HG03469 (cell line): ENCODE results near the gene KLHL26.
"Not testable (repeated sequence)": the region's sequence is repeated elsewhere in the genome, so short reads cannot be mapped to it uniquely, and the experiment has no call there.

Source experiments
- ATAC-seq: cut with Tn5 transposase; IDR thresholded peaks from one replicate; pipeline ENCODE4 v1.9.1; 2021; ENCODE audit warnings: mild to moderate bottlenecking, moderate library complexity, moderate number of reproducible peaks; ENCODE audit not compliant: unreplicated experiment

Gene KLHL26, protein sequence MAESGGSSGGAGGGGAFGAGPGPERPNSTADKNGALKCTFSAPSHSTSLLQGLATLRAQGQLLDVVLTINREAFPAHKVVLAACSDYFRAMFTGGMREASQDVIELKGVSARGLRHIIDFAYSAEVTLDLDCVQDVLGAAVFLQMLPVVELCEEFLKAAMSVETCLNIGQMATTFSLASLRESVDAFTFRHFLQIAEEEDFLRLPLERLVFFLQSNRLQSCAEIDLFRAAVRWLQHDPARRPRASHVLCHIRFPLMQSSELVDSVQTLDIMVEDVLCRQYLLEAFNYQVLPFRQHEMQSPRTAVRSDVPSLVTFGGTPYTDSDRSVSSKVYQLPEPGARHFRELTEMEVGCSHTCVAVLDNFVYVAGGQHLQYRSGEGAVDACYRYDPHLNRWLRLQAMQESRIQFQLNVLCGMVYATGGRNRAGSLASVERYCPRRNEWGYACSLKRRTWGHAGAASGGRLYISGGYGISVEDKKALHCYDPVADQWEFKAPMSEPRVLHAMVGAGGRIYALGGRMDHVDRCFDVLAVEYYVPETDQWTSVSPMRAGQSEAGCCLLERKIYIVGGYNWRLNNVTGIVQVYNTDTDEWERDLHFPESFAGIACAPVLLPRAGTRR

DNA sequence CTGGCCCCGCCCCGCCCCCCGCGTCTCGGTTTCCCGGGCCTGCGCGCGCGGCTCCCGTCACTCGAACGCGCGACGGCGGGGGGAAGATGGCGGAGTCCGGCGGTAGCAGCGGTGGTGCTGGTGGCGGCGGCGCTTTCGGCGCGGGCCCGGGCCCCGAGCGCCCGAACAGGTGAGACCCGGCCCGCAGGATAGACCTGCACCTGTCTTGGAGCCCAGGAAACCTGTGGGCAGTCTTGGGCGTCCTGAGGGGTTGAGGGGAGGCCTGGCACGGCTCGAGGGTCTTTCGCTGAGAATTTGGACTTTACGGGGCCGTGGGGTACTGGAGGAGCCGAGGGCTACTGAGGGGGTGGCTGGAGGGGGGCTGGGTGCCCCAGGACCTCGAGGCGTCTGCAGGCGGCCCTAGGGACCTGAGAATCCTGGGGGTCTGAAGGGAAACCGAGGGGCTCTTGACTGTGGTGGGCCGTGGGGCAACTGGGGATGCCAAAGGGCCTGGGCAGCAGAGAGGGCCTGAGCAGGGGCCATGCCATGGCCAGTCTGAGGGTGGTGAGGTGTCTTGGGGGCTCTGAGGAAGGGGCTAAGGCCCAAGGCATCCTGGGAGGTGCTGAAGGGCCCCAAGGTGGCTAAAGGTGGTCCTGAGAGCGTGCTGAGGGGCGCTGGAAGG lies at the start of gene KLHL26:
TSS of gene KLHL26 (plus strand) at position 60 of the 661 bp plus-strand sequence. CDS start at position 87, 27 bp downstream.
- ATAC-seq, result no peak

DNA sequence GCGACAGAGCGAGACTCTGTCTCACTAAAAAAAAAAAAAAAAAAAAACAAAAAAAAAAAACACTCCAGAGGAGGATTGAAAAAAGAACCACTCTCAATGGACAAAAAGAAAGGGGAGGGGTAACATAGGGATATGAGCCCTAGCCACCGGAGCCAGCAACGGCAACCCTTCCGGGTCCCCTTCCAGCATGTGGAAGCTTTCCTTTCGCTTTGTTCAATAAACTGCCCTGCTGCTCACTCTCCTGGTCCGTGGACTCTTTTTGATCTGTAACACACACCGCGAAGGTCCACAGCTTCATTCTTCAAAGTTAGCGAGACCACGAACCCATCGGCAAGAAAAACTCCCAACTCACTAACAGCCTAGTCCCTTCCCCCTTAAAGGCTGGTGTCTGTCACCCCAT lies 49.3 kb upstream of the KLHL26 start:
- ATAC-seq, result no peak

DNA sequence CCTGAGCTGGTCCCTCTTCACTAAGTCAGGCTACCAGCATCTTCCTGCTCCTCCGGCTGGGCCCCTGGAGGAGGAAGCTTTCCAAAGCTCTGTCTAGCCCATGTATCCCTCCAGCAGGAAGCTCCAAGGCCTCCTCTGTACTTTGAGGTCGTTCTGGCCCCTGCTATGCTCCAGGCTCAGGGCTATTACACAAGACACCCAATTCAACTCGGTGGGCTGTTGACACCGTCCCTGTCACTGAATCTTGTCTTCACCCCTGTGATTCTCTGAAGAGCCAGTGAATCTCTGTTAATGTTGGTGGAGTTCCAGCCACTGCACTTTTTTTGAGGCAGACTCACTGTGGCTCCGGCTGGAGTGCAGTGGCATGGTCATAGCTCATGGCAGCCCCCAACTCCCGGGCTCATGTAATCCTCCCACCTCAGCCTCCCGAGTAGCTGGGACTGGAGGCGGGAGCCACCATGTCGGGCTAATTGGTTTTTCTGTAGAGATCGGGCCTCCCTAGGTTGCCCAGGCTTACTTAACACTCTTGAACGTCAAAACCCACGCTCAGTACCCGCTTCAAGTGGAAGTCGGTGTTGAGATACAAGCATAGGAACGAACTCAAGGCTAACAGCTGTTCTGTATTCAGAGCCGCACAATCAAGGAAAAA lies 48.7 kb upstream of the KLHL26 start:
- ATAC-seq, result no peak

DNA sequence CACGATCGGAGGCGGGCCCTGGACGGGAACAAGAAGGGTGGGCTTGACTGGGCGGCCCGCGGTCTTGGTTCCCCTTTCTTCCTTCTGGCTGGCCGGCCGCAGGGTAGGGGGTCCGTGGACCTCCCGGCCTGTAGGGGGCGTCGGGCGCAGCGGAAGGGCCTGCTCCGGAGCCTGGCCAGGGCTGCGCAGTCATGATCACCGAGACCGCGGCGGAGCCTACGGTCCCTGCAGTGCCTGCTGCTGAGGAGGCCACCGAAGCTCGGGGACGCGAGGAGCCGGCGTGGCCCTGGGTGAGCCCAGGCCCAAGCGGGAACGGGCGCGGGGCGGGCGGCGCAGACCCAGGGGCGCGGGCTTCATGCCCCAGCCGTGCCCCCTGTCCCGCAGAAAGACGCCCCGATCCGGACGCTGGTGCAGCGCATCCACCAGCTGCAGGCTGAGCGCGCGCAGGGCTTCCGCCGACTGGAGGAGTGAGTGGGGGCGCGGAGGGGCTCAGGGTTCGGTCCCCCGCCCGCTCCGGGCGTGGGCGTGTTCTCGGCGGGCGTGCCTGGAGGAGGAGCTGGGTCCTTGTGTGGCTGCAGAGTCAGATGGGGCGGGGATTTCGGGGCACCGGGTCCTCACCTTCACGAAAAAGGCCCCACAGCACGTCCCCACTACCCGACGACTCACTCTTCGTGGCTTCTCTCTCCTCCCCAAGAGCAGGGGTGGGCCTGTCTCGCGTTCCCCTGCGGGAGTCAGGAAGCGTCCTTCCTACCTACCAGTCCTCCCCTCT lies 48.0 kb upstream of the KLHL26 start, which contains the start of gene REX1BD:
TSS of gene REX1BD (plus strand) at position 188 of the 769 bp plus-strand sequence. CDS start at position 192, 4 bp downstream.
- ATAC-seq, result peak; percentile 46

DNA sequence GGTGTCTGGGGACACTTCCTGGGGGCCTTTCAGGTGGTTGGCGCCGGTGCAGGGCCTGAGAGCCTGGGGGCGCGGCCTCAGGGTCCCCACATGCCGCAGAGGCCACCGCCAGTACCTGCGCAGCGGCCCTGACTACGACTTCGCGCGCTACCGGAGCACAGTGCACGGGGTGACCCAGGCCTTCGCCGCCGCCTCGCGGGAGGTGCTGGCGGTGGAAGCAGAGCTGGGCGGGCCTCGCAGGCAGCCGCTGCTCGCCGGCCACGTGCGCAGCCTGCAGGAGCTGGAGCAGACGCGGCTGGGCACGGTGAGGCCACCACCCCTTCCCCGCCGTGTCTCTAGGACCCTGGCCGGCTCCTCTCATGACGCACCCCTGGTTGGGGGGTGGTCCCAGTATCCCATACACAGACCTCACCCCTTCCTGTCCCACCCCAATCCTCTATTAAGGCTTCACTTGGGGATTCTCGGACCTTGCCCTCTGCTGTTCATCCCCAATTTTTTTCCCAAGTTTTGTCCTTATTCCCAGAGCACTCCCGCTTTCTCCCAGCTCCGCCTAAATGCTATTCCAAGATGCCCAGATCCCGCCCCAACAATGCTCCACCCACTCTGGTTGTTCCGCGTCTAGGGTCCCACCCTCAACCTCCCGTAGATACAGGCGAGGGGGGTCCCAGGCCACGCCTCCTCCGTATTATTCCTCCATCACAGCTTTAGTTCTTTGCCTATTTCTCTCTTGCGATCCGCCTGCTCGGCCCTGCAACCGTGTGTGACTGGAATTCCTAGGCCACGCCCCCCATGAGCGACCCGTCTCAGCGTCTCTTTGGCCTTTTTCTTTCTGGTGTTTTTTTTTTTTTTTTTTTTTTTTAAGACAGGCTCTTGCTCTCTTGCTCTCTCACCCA lies 47.2 kb upstream of the KLHL26 start:
- ATAC-seq, result peak; percentile 10

DNA sequence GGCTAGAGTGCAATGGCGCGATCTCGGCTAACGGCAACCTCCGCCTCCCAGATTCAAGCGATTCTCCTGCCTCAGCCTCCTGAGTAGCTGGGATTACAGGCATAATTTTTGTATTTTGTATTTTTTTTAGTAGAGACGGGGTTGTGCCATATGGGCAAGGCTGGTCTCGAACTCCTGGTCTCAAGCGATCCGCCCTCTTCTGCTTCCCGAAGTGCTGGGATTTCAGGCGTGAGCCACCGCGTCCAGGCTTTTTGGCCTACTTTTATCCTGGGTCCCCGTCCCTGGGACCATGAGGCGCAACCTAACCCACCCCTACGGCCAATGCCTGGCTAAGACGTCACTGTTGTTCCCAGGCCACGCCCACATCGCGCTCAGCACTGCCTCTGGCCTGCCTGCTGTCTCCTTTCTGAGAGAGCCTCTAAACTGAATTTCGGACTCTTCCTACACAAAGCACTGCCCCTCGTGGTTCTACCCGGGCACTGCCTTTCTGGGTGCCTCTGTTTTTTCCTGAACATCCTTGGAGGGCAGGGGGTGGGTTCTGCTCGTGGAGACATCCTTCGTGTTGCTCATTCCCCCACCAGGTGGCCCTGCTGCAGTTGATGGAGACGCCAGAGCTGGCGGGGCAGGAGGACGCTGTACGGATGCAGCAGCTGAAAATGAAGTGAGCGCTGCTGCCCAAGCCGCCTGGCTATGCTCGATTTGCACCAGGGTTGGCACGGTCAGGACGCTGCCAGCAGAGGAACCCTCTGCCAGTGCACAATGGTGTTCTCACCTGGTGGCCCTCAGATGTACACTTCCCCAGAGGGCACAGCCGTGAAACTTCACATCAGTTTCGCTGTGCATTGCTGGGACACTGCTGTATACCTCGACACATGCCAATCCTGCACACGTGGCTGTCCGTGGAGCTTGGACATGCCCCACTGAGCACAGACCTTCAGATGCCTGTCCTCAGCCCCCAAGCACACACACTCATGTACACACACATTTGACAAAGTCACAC lies 46.3 kb upstream of the KLHL26 start:
- peak; percentile 36 for ATAC-seq

DNA sequence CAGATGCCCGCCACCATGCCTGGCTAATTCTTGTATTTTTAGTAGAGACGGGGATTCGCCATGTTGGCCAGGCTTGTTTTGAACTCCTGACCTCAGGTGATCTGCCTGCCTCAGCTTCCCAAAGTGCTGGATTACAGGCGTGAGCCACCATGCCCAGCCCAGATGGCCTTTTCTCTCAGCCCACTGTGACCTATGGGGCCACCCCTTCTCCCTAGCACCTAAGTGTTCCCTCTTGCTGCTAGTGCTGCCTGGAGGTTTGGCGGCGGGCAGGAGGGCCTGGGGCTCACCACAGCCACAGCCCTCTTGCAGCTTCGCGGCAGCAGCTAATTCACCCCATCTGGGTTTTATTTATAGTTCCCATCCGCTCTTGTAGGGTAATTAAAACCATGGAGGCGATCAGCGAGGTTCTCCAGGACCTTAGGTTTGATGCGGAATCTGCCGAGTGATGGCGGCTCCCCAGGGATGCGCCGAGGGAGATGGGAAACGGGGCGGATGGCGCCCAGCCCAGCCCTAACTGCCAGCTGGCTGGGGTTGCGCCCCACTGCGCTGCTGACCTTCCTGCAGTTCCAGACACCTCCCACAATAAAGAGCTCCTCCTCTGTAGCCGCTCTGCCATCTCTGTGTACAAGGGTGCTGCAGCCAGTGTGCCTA lies 45.0 kb upstream of the KLHL26 start:
- no peak for ATAC-seq

DNA sequence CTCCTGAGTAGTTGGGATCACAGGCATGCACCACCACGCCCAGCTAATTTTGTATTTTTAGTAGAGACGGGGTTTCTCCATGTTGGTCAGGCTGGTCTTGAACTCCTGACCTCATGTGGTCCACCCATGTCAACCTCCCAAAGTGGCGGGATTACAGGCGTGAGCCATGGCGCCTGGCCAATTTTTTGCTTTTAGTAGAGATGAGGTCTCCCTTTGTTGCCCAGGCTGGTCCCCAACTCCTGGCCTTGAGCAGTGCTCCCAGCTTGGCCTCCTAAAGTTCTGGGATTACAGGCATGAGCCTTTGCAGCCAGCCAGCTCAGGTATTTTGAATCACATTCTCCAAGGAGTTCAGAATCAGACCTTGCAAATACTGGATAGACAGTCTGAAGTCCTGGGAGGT lies 44.1 kb upstream of the KLHL26 start:
- not testable (repeated sequence) for ATAC-seq

DNA sequence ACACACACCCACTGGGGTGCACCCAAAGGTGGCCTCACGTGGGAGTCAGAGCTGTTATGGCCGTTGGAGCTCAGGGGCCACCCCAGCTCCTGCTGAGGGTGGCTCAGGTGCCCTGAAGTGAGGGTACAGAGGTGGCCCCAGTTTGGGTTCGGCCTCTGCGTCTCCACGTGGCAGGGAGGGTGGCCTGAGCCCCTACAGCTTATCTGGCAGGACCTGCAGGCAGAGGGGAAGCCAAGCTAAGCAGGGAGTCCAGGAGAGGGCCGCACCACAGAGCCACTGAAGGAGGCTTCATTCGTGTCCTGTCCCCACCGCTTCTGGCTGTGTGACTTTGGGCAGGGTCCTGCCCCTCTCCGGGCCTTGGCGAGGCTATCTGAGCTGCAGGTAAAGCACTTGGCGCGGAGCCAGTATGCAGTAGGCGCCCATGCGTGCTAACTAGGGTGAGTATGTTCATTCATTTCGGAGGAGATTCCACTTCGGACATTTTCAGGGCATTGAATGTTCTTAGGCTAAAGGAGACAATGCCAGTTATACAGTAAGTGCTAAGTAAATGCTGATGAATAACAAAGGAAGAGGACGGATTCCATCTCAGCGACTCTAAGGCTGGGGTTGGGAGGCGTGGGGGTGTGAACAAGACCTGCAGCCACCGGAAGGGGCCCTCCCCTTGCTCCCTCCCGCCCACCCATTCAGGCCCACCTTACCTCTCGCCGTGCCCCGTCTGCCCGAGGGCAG lies 43.3 kb upstream of the KLHL26 start:
- no peak for ATAC-seq

DNA sequence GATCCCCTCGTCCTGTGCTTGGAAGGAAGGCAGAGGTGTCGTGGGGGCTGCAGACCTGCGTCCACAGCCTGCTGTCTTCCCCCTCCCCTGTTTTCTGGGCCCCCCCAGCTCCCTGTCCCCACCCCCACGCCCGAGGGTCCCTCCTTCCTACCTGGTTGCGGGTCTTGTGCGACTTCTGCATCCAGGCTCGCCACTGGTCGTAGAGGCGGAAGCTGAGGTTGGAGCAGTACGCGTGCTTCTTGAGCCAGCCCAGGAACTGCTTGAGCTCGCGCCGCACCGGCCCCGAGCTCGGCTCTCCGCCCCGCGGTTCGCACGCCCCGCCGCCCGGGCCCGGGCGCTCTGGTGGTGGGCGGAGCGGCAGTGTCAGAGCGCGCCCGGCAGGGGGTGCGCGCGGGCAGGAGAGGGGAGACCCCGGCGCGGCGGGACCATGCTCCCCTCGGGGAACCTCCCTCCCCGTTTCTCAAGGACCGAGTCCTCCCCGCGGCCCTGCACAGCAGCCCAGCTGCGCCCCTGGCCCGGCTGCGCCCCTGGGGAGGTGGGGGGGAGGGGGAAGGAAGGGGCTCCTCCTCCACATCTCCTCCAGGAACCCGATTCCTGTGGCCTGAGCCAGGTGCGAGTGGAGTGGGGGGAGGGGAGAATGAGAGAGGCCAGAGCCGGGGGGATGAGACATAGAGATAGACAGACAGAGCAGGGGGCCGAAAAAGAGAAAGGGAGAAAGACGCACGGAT lies 42.6 kb upstream of the KLHL26 start:
- no peak for ATAC-seq

DNA sequence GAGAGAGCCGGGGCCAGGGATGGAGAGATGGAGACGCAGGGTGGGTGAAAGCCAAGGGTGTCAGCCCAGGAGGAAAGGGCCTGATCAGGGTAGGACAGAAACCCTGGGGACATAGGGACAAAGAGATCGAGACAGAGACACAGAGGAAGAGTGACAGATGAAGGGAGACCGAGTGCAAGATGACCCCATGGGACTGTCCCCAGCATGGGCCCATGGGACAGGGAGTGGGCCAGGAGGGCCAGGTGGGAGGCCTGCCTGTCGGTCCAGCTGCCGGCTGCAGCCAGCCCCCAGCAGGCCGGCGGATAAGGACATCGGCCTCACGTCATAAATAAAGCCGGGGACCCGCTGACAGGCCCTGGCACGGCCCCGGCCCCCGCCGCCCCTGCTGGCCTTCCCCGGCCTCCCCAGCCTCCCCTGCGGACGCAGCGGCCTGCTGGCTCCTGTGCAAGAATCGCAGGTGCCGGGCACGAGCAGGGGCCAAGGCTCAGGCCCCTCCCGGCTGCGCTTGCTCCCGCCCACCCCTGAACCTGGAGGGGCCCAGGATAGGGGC lies 41.9 kb upstream of the KLHL26 start:
- ATAC-seq, result no peak

DNA sequence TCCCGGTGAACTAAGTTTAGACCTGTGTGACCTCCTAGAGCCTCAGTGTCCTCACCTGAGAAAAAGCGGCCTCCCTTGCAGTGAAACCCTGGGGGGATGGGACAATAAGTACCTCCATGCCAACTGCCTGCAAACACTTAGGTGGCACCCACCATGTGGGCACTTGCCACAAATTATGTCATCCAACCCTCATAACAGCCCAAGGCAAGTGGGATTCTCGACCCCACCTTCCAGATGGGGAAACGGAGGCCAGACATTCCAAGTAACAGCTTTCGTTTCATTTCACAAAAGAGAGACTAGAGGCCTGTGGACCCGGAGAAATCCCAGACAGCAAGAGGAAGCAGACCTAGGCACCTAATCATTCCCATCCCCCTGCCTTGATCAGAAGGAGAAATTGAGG lies 41.4 kb upstream of the KLHL26 start:
- ATAC-seq, result no peak

DNA sequence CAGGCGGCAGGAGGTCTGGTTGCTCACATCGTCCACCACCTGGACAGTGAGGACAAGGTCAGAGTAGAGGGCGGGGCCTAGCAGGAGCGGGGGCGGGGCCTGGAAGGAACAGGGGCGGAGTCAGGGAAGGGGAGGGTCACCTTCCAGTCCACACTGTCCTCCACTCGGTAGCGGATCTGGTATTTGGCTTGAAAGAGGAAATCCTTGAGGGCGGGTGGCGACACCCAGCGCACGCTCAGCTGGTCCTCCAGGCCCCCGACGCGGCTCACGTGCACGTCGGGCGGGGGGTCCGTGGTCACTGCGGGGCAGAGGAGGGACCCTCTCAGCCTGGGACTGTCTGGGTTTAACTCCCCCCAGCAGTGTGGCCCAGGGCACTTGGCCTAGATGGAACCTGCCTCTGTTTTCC lies 40.1 kb upstream of the KLHL26 start:
- ATAC-seq, result no peak

DNA sequence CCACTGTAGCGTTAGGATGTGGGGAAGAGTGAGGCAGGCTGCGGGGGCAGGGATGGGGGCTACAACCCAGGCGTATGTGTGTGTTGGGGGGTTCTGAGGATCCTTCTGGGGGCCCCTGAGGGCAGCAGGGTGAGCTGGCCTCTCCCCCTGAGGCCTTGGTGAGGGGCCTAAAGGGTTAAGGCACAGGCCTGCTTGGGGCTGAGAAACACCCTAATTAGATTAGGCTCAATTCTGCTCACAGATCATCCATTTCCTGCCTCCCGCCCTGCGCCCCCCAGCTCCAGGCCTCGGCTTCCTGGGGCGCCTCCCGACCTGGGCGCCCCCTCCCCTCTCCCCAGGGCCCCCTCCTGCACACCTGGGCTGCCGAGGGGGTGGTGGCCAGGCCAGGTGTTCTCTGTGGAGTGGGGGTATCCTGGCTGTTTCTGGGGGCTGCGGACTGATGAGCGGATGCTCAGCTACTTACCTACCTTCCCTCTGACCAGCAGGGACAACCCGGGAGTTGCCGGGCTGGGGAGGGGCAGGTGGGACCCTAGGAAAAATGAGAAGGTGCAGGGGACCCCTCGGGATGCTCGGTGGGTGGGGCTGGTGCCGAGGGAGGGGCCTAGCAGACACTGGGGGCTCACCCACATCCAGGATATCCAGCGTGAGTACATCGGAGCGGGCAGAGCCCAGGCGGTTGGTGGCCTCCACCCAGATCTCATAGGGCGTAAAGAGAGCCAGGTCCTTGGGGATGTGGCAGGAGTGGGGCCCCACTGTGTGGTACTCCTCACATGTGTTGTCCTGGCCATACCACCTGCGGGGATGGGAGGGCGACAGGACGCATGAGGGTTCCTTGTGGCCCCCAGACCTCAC lies 38.8 kb upstream of the KLHL26 start:
- no peak for ATAC-seq

DNA sequence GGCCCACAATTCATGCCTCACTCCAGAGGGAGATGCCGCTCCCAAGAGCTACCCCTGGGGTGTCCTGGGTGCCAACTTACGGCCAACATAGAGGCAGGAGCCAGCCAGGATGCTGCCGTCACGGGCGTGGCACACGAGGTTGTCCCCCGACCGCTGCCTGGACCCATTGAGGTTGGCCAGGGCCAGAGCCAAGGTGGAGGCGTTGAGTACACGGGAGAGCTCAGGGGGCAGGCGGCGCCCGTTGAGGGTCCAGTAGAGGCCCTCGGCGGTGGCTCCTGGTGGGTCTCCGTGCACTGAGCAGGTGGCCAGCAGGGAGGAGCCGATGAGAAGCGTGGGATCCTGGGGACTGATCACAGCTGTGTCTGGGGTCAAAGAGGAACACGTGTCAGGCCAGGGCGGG lies 37.3 kb upstream of the KLHL26 start:
- ATAC-seq, result no peak
